ENCODE measurements around the gene TMEM209. TPM values are rescaled to one million over a fixed set of nuclear protein-coding genes. Genes with fewer than 3 reads are reported as not detected.

TMEM209 gene
- total RNA-seq, 1 experiment from 2014 or later = 30.8 TPM

DNA sequence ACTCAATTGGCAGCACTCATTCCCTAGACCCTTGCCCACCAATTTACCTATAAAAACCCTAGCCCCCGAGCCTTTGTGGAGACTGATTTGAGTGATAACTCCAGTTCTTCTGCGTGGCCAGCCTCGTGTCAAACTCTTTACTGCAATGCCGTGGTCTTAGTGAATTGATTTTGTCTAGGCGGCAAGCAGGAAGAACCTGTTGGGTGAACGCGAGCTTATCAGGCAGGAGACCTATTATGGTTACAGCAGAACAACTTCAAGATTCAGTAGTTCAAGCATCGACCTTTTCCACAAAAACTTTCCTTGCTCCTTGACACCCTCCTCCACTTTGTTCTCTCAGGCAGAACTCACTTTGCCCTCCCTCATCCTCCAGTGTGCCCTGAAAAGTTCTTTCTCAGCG is 14.7 kb upstream of the TMEM209 start:
- intact Hi-C loops (cut with micrococcal nuclease; ENCODE audit: unreplicated experiment) = no loop called here
- Histone ChIP-seq H3K9me3 (ENCODE audit: insufficient read depth, low read depth) (no peaks in the 10 kb centered on the region), H3K9me2 (ENCODE audit: insufficient read depth) (no peaks in the 10 kb centered on the region), H4K20me1 (ENCODE audit: insufficient read depth) (no peaks in the 10 kb centered on the region), H3K79me2 (ENCODE audit: low read depth) (no peaks in the 10 kb centered on the region), H3K36me3 (ENCODE audit: low read depth) (no peaks in the 10 kb centered on the region), H3K27ac (no peak overlapping the region), H3F3A (ENCODE audit: insufficient read depth, low read depth) (no peaks in the 10 kb centered on the region), H3K4me1 (replicated peaks; ENCODE audit: insufficient read depth) (peaks cover 5% of the 10 kb centered on the region), H2AFZ (no peak overlapping the region), H3K4me2 (no peak overlapping the region), H3K4me3 (no peak overlapping the region), H3K27me3 (ENCODE audit: insufficient read depth, low read depth) (no peaks in the 10 kb centered on the region)
- TF ChIP-seq, protein P1, sequence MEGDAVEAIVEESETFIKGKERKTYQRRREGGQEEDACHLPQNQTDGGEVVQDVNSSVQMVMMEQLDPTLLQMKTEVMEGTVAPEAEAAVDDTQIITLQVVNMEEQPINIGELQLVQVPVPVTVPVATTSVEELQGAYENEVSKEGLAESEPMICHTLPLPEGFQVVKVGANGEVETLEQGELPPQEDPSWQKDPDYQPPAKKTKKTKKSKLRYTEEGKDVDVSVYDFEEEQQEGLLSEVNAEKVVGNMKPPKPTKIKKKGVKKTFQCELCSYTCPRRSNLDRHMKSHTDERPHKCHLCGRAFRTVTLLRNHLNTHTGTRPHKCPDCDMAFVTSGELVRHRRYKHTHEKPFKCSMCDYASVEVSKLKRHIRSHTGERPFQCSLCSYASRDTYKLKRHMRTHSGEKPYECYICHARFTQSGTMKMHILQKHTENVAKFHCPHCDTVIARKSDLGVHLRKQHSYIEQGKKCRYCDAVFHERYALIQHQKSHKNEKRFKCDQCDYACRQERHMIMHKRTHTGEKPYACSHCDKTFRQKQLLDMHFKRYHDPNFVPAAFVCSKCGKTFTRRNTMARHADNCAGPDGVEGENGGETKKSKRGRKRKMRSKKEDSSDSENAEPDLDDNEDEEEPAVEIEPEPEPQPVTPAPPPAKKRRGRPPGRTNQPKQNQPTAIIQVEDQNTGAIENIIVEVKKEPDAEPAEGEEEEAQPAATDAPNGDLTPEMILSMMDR (conservative IDR thresholded peaks at IDR 0.05) = no peak
- no peak for TF ChIP-seq EZH2 (IDR thresholded peaks at IDR 0.05; ENCODE audit: low read depth)
- BruUV-seq (replicated peaks) = no TSS peak
- CTCF ChIA-PET = no interaction called here
- POLR2A ChIA-PET (ENCODE audit: unreplicated experiment) = no interaction called here
- DNase-seq = no peak

DNA sequence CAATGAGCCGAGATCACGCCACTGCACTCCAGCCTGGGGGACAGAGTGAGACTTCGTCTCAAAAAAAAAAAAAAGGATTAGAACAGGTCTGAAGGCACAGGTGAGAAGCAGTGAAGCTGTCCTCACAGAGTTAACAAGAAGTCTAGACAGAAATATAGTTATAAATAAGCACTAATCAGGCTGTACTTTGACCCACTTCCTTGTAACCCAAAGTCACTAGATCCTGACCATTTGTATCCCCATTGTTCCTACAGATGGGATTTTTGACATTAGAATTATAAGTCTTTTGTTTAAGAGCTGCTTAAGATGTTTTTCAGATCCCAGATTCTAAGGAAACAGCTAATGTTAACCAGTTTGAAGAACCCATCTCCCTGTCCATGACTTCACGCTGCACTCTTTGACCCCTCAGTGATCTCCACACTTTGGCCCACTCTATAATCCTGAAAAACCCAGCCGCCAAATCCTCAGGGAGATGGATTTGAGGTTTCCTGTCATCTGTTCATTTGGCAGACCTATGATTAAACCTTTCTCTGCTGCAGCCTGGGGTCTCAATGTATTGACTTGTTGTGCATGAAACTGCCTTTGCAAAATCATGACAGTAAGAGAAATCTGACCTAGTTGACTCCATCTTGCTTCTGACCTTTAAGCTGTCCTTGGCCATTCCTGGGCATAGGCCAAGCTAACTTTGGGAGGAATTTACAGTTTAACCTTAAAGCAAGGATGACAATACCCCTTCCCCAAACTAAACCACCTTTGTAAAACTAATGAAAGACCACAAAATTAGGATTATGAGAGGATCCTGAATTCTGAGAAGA is 13.8 kb upstream of the TMEM209 start:
- intact Hi-C loops (cut with micrococcal nuclease; ENCODE audit: unreplicated experiment) = no loop called here
- H3K9me3 ChIP-seq (ENCODE audit: insufficient read depth, low read depth) = no peaks in the 10 kb centered on the region
- H3K4me3 ChIP-seq = no peak overlapping the region
- no peaks in the 10 kb centered on the region for H3F3A ChIP-seq (ENCODE audit: insufficient read depth, low read depth)
- H3K27ac ChIP-seq = no peak overlapping the region
- CTCF ChIA-PET = no interaction called here
- H3K79me2 ChIP-seq (ENCODE audit: low read depth) = no peaks in the 10 kb centered on the region
- no peaks in the 10 kb centered on the region for H4K20me1 ChIP-seq (ENCODE audit: insufficient read depth)
- no peak for DNase-seq
- no peaks in the 10 kb centered on the region for H3K4me1 ChIP-seq (replicated peaks; ENCODE audit: insufficient read depth)
- TF ChIP-seq EZH2 (IDR thresholded peaks at IDR 0.05; ENCODE audit: low read depth) = no peak
- TF ChIP-seq, protein P1 (conservative IDR thresholded peaks at IDR 0.05) = no peak
- POLR2A ChIA-PET (ENCODE audit: unreplicated experiment) = no interaction called here
- BruUV-seq (replicated peaks) = no TSS peak
- H2AFZ ChIP-seq = no peak overlapping the region
- no peaks in the 10 kb centered on the region for H3K9me2 ChIP-seq (ENCODE audit: insufficient read depth)
- H3K27me3 ChIP-seq (ENCODE audit: insufficient read depth, low read depth) = no peaks in the 10 kb centered on the region
- H3K36me3 ChIP-seq (ENCODE audit: low read depth) = no peaks in the 10 kb centered on the region
- no peak overlapping the region for H3K4me2 ChIP-seq

DNA sequence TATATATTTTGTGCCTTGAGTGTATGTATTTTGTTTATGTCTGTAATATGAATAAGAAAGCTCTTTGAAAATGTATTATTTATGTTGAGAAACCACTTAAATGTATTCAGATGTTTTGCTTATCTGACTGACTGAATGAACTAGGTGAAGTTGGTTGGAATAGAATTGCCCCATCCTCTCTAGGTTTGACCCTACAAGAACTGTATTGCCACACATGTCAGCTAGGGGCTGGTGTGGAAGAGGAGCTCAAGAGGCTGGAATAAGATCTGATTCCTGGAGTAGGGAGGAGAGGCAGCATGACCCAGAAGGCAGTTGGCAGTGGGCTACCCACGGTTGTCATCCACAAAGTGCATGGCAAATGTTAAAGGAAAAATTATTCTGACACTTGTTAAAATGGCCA is 11.5 kb upstream of the TMEM209 start:
- DNase-seq = no peak
- H3K9me3 ChIP-seq (ENCODE audit: insufficient read depth, low read depth) = no peaks in the 10 kb centered on the region
- H3K4me1 ChIP-seq (replicated peaks; ENCODE audit: insufficient read depth) = no peaks in the 10 kb centered on the region
- POLR2A ChIA-PET (ENCODE audit: unreplicated experiment) = no interaction called here
- H3K9me2 ChIP-seq (ENCODE audit: insufficient read depth) = no peaks in the 10 kb centered on the region
- CTCF ChIA-PET = no interaction called here
- TF ChIP-seq, protein P1 (conservative IDR thresholded peaks at IDR 0.05) = no peak
- no peak for TF ChIP-seq EZH2 (IDR thresholded peaks at IDR 0.05; ENCODE audit: low read depth)
- no peaks in the 10 kb centered on the region for H4K20me1 ChIP-seq (ENCODE audit: insufficient read depth)
- no peaks in the 10 kb centered on the region for H3K36me3 ChIP-seq (ENCODE audit: low read depth)
- intact Hi-C loops (cut with micrococcal nuclease; ENCODE audit: unreplicated experiment) = no loop called here
- no peak overlapping the region for H3K4me2 ChIP-seq
- BruUV-seq (replicated peaks) = no TSS peak
- no peak overlapping the region for H2AFZ ChIP-seq
- no peaks in the 10 kb centered on the region for H3K27me3 ChIP-seq (ENCODE audit: insufficient read depth, low read depth)
- H3F3A ChIP-seq (ENCODE audit: insufficient read depth, low read depth) = no peaks in the 10 kb centered on the region
- H3K79me2 ChIP-seq (ENCODE audit: low read depth) = no peaks in the 10 kb centered on the region
- no peak overlapping the region for H3K4me3 ChIP-seq
- no peak overlapping the region for H3K27ac ChIP-seq
